Body of pancreas (tissue), 4 donors: Measurements from ENCODE around the gene EXOC2. TPM values are rescaled to one million over a fixed set of nuclear protein-coding genes. Genes with fewer than 3 reads are reported as not detected.

Experiments used
- ATAC-seq: fragments of 150-250 bp; one replicate; pipeline ENCODE4 v1.9.1; 2016
- DNase-seq, 4 donors: peaks; one replicate each; pipeline ENCODE4 v3.0.0-alpha.2; 2019
- H3K27ac ChIP-seq, 4 donors: fragments of 200-600 bp; sonication (generic); 1 replicate in 3 of 4; 2 replicates in 1 of 4; pipeline versions ENCODE4 v1.5.1 to v1.6.1; 2016 to 2019; ENCODE audit warnings: mild to moderate bottlenecking in 1 of 4, mixed read lengths in 1 of 4, moderate library complexity in 1 of 4
- H3K27me3 ChIP-seq, 2 donors: fragments of 200-600 bp; sonication (generic); one replicate each; pipeline ENCODE4 v1.6.0; 2016; ENCODE audit warnings: mild to moderate bottlenecking in 1 of 2
- H3K36me3 ChIP-seq, 2 donors: fragments of 200-600 bp; sonication (generic); replicated peaks in 1 of 2; 2 replicates each; pipeline ENCODE4 v1.5.1; 2016; ENCODE audit warnings: low read depth in 2 of 2; ENCODE audit not compliant: insufficient read depth in 1 of 2
- H3K4me1 ChIP-seq: fragments of 200-600 bp; sonication (generic); one replicate; pipeline ENCODE4 v1.6.0; 2016
- H3K4me3 ChIP-seq, 2 donors: fragments of 200-600 bp; sonication (generic); 1 replicate in 1 of 2; 2 replicates in 1 of 2; pipeline ENCODE4 v1.5.1; 2016 to 2019
- H3K9me3 ChIP-seq, 3 donors: fragments of 200-600 bp; sonication (generic); 1 replicate in 2 of 3; 2 replicates in 1 of 3; pipeline ENCODE4 v1.5.1; 2016
- CTCF ChIP-seq, 7 experiments: fragments of 450-650 bp in 4 of 7; fragments of 200-600 bp in 3 of 7; sonication (generic) in 3 of 7; IDR thresholded peaks; one replicate each; pipeline ENCODE4 v1.5.1; 2016 to 2019; ENCODE audit warnings: antibody characterized with exemption in 7 of 7
- POLR2A ChIP-seq, 3 donors: fragments of 450-650 bp; IDR thresholded peaks; one replicate each; pipeline ENCODE4 v1.6.1; 2016; ENCODE audit warnings: antibody characterized with exemption in 3 of 3, mild to moderate bottlenecking in 2 of 3
- WGBS, 2 donors: methylation state at CpG; one replicate each; pipeline ENCODE4 v1.1.5; 2017; 5-methylcytosine and 5-hydroxymethylcytosine counted together
- intact Hi-C: fragments of 100-400 bp; cut with DNase I; formaldehyde crosslinking; loops from one replicate; pipeline ENCODE4 v1.15.1; 2023
- total RNA-seq, 2 donors: library from RNA; depleted of rRNA; stranded (reverse); fragments of >200 nt; gene quantifications; one replicate each; pipeline ENCODE4 v1.1.0, GENCODE V29; 2016

Gene EXOC2
- total RNA-seq, 2 donors from 2014 or later = 10.5 to 10.6 TPM

GRCh38 chr6:456358-456867, 236.5 kb downstream of the EXOC2 start:
- H3K27me3 ChIP-seq = no peaks in the 10 kb centered on the region
- no peak overlapping the region for H3K4me3 ChIP-seq
- no peak for TF ChIP-seq CTCF (IDR thresholded peaks at IDR 0.05)
- no peak for ATAC-seq
- H3K9me3 ChIP-seq = no peaks in the 10 kb centered on the region
- no peak overlapping the region for H3K27ac ChIP-seq
- no peaks in the 10 kb centered on the region for H3K36me3 ChIP-seq
- intact Hi-C loops = no loop called here
- DNase-seq = no peak
- WGBS, 2 donors = 68 to 83% methylated on average over 4 to 5 of the region's 5 CpGs
- H3K4me1 ChIP-seq = no peaks in the 10 kb centered on the region

- DNase-seq = no peak
- H3K36me3 ChIP-seq = no peaks in the 10 kb centered on the region
- H3K4me3 ChIP-seq = no peak overlapping the region
- no peaks in the 10 kb centered on the region for H3K4me1 ChIP-seq
- no peaks in the 10 kb centered on the region for H3K27me3 ChIP-seq
- no peak for ATAC-seq
- WGBS, 2 donors = 80 to 87% methylated on average over 8 of the region's 8 CpGs
- intact Hi-C loops = no loop called here
- H3K27ac ChIP-seq = no peak overlapping the region
- H3K9me3 ChIP-seq = no peaks in the 10 kb centered on the region
- no peak for TF ChIP-seq POLR2A (IDR thresholded peaks at IDR 0.05)
- no peak for TF ChIP-seq CTCF (IDR thresholded peaks at IDR 0.05)
Observed at GRCh38 chr6:455835-456234, 237.1 kb downstream of the EXOC2 start.

- Histone ChIP-seq H3K27me3 (no peaks in the 10 kb centered on the region), H3K9me3 (no peaks in the 10 kb centered on the region), H3K36me3 (no peaks in the 10 kb centered on the region), H3K4me3 (no peak overlapping the region), H3K4me1 (no peaks in the 10 kb centered on the region), H3K27ac (no peak overlapping the region)
- no peak for TF ChIP-seq CTCF (IDR thresholded peaks at IDR 0.05)
- intact Hi-C loops = no loop called here
- WGBS, 2 donors = 70 to 76% methylated on average over 11 of the region's 11 CpGs
- DNase-seq (no peak), ATAC-seq (no peak)
Observed at GRCh38 chr6:455006-455585, 237.8 kb downstream of the EXOC2 start.

- TF ChIP-seq POLR2A (IDR thresholded peaks at IDR 0.05) (no peak), CTCF (IDR thresholded peaks at IDR 0.05) (no peak)
- DNase-seq (no peak), ATAC-seq (peak; percentile 6)
- Histone ChIP-seq H3K27ac (no peak overlapping the region), H3K4me1 (no peaks in the 10 kb centered on the region), H3K4me3 (no peak overlapping the region), H3K9me3 (no peaks in the 10 kb centered on the region), H3K27me3 (no peaks in the 10 kb centered on the region), H3K36me3 (no peaks in the 10 kb centered on the region)
- intact Hi-C loops = no loop called here
- 50 to 54% methylated on average over 5 of the region's 5 CpGs for WGBS, 2 donors
Observed at GRCh38 chr6:454148-454991, 238.6 kb downstream of the EXOC2 start.
